Cardiac muscle cell (in vitro differentiated cells and primary cell): ENCODE results near the gene LRRK1. TPM values are rescaled to one million over a fixed set of nuclear protein-coding genes. Genes with fewer than 3 reads are reported as not detected.
A peak's percentile ranks its signal among the peaks of the same experiment; 100 is the strongest.

Source experiments
- DNase-seq, 2 donors: peaks; one replicate each; pipeline versions ENCODE4 v3.0.0 to v3.0.0-alpha.2; 2010 to 2017; ENCODE audit warnings: low read depth in 1 of 2, low spot score in 1 of 2
- H3K27ac ChIP-seq: fragments of 200-600 bp; sonication (generic); 2 replicates; pipeline ENCODE4 v1.5.1; 2016
- H3K27me3 ChIP-seq: fragments of 200-600 bp; sonication (generic); 2 replicates; pipeline ENCODE4 v1.6.0; 2016; ENCODE audit warnings: control low read depth
- H3K36me3 ChIP-seq: fragments of 200-600 bp; sonication (generic); 2 replicates; pipeline ENCODE4 v1.5.1; 2016; ENCODE audit warnings: control low read depth
- H3K4me1 ChIP-seq: fragments of 200-600 bp; sonication (generic); 2 replicates; pipeline ENCODE4 v1.8.1; 2017; ENCODE audit warnings: low read depth, mild to moderate bottlenecking, mixed run types
- H3K4me3 ChIP-seq: fragments of 200-600 bp; sonication (generic); 2 replicates; pipeline ENCODE4 v1.5.1; 2016; ENCODE audit warnings: mild to moderate bottlenecking
- H3K9me3 ChIP-seq: fragments of 200-600 bp; sonication (generic); 2 replicates; pipeline ENCODE4 v1.5.1; 2017; ENCODE audit warnings: low read depth, mild to moderate bottlenecking, control low read depth
- polyA plus RNA-seq: library from polyadenylated mRNA; unstranded; fragments of >200 nt; fragmentation: Nextera tagmentation; extraction: Ambion mirVana; gene quantifications from 2 replicates; pipeline ENCODE4 v1.2.1, GENCODE V29; 2016
- total RNA-seq: library from RNA; depleted of rRNA; stranded (reverse); fragments of >200 nt; gene quantifications from 2 replicates; pipeline ENCODE4 v1.2.3, GENCODE V29; 2016
- TF ChIP-seq, protein P1 (sequence below): IDR thresholded peaks from 2 replicates; pipeline ENCODE4 v1.5.1; 2012; ENCODE audit warnings: low read depth, mild to moderate bottlenecking, low read length

Gene LRRK1
- total and polyA plus RNA-seq, 2 experiments from 2014 or later, result 0.12 to 1.0 TPM

DNA sequence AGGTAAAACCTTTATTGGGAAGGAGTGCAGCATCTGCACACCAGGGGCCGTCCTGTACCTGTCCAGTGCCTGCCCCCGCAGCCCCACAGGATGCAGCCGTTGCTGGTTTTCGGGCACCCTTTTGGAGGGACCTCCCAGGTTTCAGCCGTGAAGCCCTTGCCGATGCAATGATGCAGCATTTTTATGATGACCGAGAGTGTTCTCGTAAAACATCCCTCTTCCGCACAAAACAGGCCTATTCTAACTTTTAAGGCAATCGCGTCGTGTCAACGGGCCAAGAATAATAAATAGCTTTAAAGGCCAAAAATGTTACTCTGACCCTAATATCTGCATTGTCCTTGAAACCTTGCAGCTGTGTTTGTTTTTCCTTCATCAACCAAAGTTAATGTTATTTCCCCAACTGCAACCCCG lies 126.1 kb downstream of the LRRK1 start:
- peak in 1 of 2 donors; percentile 65 for DNase-seq
- Histone ChIP-seq H3K4me1 (no peaks in the 10 kb centered on the region), H3K4me3 (no peak overlapping the region), H3K9me3 (no peaks in the 10 kb centered on the region), H3K27me3 (no peaks in the 10 kb centered on the region), H3K36me3 (no peaks in the 10 kb centered on the region), H3K27ac (no peak overlapping the region)
- TF ChIP-seq, protein P1, sequence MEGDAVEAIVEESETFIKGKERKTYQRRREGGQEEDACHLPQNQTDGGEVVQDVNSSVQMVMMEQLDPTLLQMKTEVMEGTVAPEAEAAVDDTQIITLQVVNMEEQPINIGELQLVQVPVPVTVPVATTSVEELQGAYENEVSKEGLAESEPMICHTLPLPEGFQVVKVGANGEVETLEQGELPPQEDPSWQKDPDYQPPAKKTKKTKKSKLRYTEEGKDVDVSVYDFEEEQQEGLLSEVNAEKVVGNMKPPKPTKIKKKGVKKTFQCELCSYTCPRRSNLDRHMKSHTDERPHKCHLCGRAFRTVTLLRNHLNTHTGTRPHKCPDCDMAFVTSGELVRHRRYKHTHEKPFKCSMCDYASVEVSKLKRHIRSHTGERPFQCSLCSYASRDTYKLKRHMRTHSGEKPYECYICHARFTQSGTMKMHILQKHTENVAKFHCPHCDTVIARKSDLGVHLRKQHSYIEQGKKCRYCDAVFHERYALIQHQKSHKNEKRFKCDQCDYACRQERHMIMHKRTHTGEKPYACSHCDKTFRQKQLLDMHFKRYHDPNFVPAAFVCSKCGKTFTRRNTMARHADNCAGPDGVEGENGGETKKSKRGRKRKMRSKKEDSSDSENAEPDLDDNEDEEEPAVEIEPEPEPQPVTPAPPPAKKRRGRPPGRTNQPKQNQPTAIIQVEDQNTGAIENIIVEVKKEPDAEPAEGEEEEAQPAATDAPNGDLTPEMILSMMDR, result no peak

GRCh38 chr15:101045835-101046691 lies 126.9 kb downstream of the LRRK1 start:
- DNase-seq, result no peak

DNA sequence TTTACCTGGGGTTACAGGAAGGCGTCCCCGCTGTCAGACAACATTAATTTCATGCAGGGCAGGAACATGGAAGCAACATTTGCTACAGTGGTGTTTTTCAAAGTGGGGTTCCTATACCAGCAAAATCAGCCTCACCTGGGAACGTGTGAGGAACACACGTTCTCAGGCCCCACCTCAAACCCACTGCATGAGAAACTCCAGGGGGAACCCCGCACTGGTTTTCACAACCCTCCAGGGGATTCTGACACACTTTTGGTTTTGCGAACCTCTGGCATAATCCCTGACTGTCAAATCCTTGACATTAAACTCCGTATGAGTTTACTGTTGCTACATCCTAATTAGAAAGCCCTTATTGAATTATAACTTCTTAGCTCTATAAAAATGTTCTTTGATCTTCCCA lies 127.7 kb downstream of the LRRK1 start:
- Histone ChIP-seq H3K36me3 (no peaks in the 10 kb centered on the region), H3K4me1 (no peaks in the 10 kb centered on the region), H3K27me3 (no peaks in the 10 kb centered on the region), H3K27ac (no peak overlapping the region), H3K4me3 (no peak overlapping the region), H3K9me3 (no peaks in the 10 kb centered on the region)
- TF ChIP-seq, protein P1, result no peak
- no peak for DNase-seq

More at GRCh38 chr15:101045835-101046691, 126.9 kb downstream of the LRRK1 start:
- TF ChIP-seq, protein P1, result no peak
- Histone ChIP-seq H3K4me3 (no peak overlapping the region), H3K9me3 (no peaks in the 10 kb centered on the region), H3K36me3 (no peaks in the 10 kb centered on the region), H3K27ac (no peak overlapping the region), H3K27me3 (no peaks in the 10 kb centered on the region), H3K4me1 (no peaks in the 10 kb centered on the region)

GRCh38 chr15:101047301-101047781 lies 128.2 kb downstream of the LRRK1 start:
- Histone ChIP-seq H3K4me1 (no peaks in the 10 kb centered on the region), H3K9me3 (no peaks in the 10 kb centered on the region), H3K27ac (no peak overlapping the region), H3K4me3 (no peak overlapping the region), H3K36me3 (no peaks in the 10 kb centered on the region), H3K27me3 (no peaks in the 10 kb centered on the region)
- TF ChIP-seq, protein P1, result no peak
- no peak for DNase-seq

DNA sequence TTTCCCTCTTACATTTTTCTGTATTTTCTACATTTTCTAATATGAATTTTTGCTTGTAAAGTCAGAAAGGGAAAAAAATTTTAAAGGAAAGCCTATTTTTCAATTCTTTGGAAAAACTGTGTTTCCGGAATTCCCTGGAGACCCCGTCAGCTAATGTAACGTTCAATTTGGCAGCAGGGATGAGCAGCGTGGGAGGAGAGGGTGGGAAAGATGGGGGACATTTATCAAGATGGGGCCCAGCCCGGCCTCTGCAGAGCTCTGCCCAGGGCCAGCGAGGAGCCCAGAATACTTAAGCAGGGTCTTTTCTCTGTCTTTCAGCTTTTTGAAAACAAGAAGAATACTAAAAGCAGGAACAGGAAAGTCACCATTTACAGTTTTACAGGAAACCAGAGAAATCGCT lies 129.0 kb downstream of the LRRK1 start:
- no peak overlapping the region for H3K4me3 ChIP-seq
- H3K9me3 ChIP-seq, result no peaks in the 10 kb centered on the region
- no peak overlapping the region for H3K27ac ChIP-seq
- H3K4me1 ChIP-seq, result no peaks in the 10 kb centered on the region
- DNase-seq, result no peak
- TF ChIP-seq, protein P1, result no peak
- no peaks in the 10 kb centered on the region for H3K36me3 ChIP-seq
- no peaks in the 10 kb centered on the region for H3K27me3 ChIP-seq
